ENCODE data around the gene SLCO4A1. TPM values are rescaled to one million over a fixed set of nuclear protein-coding genes. Genes with fewer than 3 reads are reported as not detected.

SLCO4A1 gene
- total RNA-seq, 2 donors from 2014 or later: 2.6 to 6.2 TPM

DNA sequence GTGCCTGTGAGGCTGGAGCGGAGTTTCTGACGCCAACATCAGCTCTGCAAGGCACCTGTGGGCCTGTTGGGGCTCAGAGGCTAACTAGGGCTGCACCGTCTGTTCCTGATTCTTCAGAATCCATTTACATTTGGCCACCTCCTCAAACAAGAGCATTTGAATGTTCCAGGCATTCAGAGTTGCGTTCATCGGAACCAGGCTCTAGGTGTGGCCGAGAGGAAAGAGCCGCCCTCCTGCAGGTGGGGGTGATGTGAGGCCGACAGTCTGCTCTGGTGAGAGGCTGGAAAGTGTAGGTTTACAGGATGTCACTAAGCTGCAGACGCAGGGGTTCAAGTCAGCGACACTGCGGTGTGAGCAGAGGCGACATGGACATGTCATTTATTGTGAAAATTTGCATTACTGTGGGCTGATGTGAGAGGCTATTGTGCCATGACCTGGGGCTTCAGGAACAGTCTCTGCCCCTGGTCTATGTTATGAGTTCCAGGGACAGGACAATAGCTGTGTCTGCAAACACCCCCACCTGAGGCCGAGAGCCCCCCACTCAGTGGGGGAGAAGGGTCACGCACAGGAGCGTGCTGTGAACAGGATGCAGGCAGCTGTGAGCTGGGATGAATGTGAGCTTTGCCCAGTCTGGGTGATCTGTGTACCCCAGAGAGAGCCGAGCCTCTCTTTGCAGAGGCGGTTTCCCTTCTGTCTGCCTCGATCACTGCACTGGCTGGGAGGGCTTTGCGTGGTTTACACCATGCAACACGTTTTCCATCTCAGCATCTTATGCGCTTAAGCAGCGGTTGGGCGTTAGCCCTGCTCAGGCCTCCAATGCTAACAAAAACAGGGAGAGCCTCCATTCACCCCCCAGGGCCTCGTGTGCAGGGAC, 21.1 kb downstream of the SLCO4A1 start:
- H3K36me3 ChIP-seq (replicated peaks in 1 of 2; ENCODE audit: insufficient read depth in 1 of 2, low read depth in 2 of 2): no peaks in the 10 kb centered on the region
- WGBS, 2 donors: 79 to 87% methylated on average over 20 to 24 of the region's 24 CpGs

DNA sequence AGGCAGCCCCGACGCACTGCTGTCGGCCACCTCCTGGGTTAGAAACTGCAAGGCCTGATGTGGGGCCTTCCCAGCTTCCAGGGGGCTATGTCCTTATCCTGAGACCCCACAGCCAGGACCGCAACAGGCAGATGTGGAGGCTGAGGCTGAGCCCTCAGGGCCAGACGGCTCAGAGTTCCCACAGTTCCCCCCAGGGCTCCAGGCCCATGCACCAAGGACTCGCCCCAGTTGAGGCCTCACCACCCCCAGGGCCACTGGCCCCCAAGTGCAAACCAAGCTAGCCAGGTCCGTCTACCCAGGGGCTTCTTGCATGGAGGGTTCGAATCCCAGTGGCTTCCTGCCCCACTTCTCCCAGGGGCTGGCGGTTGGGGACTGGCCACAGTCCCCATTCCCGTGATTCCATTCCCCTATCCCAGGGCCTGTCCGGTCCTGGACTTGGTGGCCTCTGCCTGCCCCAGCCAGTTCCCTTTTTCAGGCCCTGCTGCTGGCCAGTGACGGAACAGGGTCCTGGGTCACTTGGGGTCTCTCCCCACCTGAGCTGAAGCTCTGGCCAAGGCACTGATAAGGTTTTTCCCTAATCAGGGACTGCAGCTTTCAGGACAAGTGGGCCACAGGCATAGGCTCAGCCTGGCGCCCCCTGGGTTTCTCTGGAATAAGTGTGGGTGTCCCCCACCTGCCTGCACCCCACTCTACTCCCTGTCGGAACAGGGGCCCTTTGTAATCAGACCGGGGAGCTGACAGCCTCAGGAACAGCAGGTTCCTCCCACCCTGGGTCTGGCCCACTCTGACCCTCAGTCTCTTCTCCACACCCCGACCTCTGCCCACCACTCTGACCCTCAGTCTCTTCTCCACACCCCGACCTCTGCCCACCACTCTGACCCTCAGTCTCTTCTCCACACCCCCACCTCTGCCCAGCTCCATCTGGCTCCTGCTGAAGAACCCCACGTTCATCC, 22.0 kb downstream of the SLCO4A1 start:
- no peaks in the 10 kb centered on the region for H3K36me3 ChIP-seq (replicated peaks in 1 of 2; ENCODE audit: insufficient read depth in 1 of 2, low read depth in 2 of 2)
- intact Hi-C loops (cut with DNase I): no loop called here

More for the DNA sequence above, 21.1 kb downstream of the SLCO4A1 start:
- H3K27me3 ChIP-seq: no peaks in the 10 kb centered on the region
- TF ChIP-seq, protein P1, sequence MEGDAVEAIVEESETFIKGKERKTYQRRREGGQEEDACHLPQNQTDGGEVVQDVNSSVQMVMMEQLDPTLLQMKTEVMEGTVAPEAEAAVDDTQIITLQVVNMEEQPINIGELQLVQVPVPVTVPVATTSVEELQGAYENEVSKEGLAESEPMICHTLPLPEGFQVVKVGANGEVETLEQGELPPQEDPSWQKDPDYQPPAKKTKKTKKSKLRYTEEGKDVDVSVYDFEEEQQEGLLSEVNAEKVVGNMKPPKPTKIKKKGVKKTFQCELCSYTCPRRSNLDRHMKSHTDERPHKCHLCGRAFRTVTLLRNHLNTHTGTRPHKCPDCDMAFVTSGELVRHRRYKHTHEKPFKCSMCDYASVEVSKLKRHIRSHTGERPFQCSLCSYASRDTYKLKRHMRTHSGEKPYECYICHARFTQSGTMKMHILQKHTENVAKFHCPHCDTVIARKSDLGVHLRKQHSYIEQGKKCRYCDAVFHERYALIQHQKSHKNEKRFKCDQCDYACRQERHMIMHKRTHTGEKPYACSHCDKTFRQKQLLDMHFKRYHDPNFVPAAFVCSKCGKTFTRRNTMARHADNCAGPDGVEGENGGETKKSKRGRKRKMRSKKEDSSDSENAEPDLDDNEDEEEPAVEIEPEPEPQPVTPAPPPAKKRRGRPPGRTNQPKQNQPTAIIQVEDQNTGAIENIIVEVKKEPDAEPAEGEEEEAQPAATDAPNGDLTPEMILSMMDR (IDR thresholded peaks at IDR 0.05): no peak
- TF ChIP-seq POLR2A (IDR thresholded peaks at IDR 0.05): no peak
- no peaks in the 10 kb centered on the region for H3K9me3 ChIP-seq
- no peak overlapping the region for H3K4me3 ChIP-seq
- no peak overlapping the region for H3K27ac ChIP-seq
- H3K4me1 ChIP-seq: peaks cover 18% of the 10 kb centered on the region
- no peak for DNase-seq
- ATAC-seq: no peak
- intact Hi-C loops (cut with DNase I): no loop called here

DNA sequence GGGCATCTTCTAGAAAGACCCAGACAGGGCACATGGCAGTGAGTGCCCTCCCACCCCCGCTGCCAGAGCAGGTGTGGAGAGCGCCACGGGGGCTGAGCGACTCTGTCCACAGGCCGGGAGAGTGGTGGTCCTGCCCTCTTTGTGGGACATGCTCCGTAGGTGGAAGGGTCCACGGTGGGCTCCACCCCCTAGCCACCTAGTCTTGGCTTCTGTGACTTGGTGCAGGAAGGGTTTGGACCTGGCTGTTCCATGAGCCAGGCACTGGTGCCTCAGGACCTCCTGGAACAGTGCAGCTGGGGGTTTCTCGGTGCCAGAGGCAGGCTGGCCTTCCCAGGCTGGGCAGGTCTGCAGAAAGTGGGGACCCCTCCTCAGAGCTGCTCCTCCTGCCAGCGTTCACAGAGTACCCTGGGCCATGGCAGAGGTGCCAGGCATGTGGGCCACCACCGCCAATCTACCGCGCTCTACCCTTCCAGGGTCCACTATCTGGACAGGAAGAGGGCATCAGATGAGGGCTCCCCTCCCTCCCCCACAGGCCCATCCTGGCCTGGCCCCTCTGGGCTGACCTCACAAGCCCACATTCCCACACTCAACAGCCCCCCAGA, 23.0 kb downstream of the SLCO4A1 start:
- H3K9me3 ChIP-seq: no peaks in the 10 kb centered on the region
- no peaks in the 10 kb centered on the region for H3K36me3 ChIP-seq (replicated peaks in 1 of 2; ENCODE audit: insufficient read depth in 1 of 2, low read depth in 2 of 2)
- TF ChIP-seq, protein P1 (IDR thresholded peaks at IDR 0.05): no peak
- TF ChIP-seq POLR2A (IDR thresholded peaks at IDR 0.05): no peak
- intact Hi-C loops (cut with DNase I): no loop called here
- no peaks in the 10 kb centered on the region for H3K27me3 ChIP-seq
- DNase-seq: no peak
- WGBS, 2 donors: 70 to 77% methylated on average over 4 to 12 of the region's 12 CpGs
- ATAC-seq: no peak
- no peak overlapping the region for H3K27ac ChIP-seq
- no peak overlapping the region for H3K4me3 ChIP-seq
- H3K4me1 ChIP-seq: peaks cover 18% of the 10 kb centered on the region

More for the DNA sequence above, 22.0 kb downstream of the SLCO4A1 start:
- Histone ChIP-seq H3K9me3 (no peaks in the 10 kb centered on the region), H3K4me1 (peaks cover 18% of the 10 kb centered on the region), H3K27me3 (no peaks in the 10 kb centered on the region), H3K4me3 (no peak overlapping the region), H3K27ac (no peak overlapping the region)
- DNase-seq: no peak
- no peak for TF ChIP-seq POLR2A (IDR thresholded peaks at IDR 0.05)
- TF ChIP-seq, protein P1 (IDR thresholded peaks at IDR 0.05): no peak
- 74 to 78% methylated on average over 9 to 17 of the region's 18 CpGs for WGBS, 2 donors
- ATAC-seq: no peak

DNA sequence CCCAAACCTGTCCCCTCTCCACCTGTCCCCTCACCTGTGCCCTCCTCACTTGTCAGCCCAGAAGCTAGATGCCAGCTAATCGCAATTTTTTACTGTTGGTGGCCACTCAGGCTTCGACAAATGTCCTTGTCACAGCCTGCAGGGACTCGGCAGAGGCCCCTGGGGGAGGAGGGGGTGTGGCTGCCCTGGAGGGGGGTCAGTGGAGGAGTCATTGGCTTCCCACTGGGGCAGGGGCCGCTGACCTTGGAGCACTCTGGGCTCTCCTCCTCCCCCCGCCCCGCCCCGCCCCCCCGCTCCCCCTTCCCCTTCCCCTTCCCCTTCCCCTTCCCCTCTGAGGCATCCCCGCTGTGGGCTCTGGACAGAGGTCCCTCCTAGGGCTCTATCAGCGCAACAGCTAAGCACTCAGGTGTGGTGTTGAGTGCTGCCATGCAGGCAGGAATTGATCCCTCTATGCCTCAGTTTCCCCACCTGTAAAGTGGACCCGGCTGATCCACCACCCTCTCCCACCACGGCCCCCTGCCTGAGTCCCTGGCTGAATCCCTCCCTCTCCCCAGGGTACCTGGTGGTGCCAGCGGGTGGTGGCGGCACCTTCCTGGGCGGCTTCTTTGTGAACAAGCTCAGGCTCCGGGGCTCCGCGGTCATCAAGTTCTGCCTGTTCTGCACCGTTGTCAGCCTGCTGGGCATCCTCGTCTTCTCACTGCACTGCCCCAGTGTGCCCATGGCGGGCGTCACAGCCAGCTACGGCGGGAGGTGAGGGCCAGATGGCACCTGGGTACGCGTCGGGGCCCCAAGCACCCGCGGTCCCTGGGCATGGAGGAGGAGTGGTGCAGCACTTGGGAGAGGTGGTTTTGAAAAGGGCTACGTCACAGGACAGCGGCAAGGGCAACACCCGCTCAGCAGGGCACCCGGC, 23.8 kb downstream of the SLCO4A1 start:
- 55 to 63% methylated on average over 9 to 29 of the region's 33 CpGs for WGBS, 2 donors
- peaks cover 18% of the 10 kb centered on the region for H3K4me1 ChIP-seq
- no peak overlapping the region for H3K4me3 ChIP-seq
- TF ChIP-seq, protein P1 (IDR thresholded peaks at IDR 0.05): no peak
- no peak for TF ChIP-seq POLR2A (IDR thresholded peaks at IDR 0.05)
- DNase-seq: peak in 1 of 4 donors; percentile 46
- peak overlapping the region in 3 of 4 donors; percentile 59 to 79 (median 66) for H3K27ac ChIP-seq
- ATAC-seq: peak; percentile 27
- H3K9me3 ChIP-seq: no peaks in the 10 kb centered on the region
- no peaks in the 10 kb centered on the region for H3K27me3 ChIP-seq
- H3K36me3 ChIP-seq (replicated peaks in 1 of 2; ENCODE audit: insufficient read depth in 1 of 2, low read depth in 2 of 2): no peaks in the 10 kb centered on the region
- intact Hi-C loops (cut with DNase I): no loop called here
